ENCODE results near the gene TFEB.

Gene TFEB

DNA sequence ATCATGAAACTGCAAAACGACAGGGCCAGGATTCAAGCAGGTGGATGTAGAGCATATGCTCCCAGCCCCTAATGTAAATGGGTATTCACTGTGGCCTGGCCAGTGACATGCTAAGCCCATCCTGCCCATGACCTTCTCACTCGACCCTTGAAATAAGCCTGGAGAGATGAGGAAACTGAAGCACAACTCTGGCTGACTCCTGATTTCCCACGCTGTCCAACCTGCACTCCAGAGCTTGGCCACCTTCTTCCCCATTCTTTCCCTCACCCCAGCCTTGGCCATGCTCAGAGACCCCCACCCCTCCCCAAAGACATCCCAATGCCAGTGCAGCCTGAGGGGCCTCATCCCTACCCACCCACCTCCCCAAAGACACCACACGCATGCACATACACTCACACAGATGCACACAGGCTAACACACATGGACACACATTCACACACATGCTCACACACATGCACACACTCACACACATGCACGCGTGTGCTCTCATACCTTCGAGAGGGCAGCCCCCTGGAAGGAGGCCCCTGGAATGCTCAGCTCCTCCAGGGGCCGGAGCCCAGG is 12.4 kb downstream of the TFEB start:
- no peak for DNase-seq (ENCODE audit: low spot score)

DNA sequence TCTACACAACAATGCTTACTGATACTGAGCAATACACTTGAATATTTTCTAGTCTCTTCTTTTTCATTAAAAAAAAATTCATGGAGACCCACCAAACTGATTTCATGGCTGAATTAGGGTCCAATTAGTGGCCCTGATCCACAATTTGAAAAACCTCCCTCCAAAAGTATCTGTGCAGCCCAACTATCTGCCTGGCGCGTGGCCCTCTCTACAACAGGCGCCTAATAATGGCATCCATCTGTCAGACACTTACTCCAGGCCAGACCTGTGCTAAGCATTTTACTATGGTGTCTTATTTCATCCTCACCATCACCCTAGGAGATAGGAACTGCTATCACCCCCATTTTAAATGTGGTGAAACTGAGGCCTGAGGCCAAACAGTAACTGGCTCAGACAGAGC is 14.0 kb downstream of the TFEB start:
- DNase-seq (ENCODE audit: low spot score): no peak

DNA sequence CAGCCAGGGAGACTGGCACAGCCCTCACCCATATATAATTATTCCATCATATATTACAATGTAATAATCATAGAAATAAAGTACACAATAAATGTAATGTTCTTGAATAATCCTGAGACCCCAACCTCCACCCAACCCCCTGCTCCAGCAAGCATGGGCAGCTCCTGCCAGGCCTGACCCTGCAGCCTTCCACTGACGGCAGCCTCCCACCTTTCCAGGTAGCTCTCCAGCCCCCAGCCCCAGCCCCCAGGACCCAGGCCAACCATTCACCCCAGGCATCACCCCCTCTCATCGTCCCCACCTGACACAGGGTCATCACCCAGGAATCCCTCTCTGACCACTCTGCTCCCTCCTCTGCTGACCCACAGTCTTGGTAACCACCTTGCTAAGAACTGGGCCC is 14.6 kb downstream of the TFEB start:
- no peak for DNase-seq (ENCODE audit: low spot score)

DNA sequence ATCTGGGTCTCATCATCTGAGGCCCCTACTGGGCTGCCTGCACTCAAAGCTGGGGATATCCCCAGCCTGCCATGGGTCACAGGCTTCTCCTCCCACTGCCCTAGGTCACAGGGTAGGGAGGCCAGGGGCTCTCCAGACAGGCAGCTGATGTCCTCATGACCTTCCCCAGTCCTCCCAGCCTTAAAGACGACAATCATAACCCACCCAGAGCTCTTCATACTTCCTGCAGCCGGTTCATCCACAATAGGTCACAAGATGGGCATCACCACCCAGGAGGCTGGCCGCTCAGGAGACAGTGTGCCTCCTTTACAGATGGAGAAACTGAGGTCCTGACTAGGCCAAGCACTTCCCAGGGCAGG is 15.2 kb downstream of the TFEB start:
- no peak for DNase-seq (ENCODE audit: low spot score)

DNA sequence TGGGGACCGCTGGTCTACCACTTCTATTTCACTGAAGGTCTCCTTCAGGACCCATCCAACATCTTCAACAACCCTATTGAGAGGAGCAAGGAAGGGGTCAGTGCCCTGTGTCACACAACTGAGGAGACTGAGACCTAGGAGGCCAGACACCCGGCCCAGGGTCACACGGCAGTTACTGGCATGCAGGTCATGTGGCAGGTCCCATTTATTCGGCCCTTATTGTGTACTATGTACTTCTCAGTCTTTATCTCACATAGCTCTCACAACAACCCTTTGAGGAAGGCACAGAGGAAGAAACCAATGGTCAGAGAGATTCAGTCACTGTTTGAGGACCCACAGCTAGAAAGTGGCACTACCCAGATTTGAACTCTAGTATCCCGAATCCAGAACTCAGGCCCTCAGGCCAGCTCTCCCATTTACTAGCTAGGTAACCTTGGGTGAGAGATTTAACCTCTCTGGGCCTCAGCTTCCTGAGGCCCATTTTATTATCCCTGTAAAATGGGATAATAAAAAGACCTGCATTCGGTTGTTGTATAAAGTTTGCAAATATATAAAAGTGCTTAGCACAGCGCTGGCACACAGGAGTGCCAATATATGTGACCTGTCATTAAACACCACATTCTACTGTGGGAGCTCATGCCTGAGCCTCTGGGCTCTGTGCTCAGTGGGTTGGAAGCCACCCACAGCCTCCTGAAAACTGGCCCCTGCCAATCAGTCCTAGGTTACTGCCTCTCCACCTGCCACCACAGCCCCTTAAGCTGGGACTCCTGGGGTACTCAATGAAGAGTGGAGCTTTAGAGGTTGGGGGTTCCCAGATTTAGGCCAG is 15.8 kb downstream of the TFEB start:
- DNase-seq (ENCODE audit: low spot score): no peak

DNA sequence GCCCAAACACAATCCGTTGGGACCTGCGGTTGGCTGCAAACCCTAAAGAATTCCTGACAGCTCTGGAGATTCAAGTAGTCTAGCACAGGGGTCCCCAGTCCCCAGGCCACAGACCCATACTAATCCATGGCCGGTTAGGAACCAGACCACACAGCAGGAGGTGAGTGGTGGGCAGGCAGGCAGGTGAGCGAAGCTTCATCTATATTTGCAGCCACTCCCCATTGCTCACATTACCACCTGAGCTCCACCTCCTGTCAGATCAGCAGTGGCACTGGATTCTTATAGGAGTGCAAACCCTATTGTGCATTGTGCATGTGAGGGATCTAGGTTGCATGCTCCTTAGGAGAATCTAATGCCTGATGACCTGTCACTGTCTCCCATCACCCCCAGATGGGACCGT is 16.6 kb downstream of the TFEB start:
- DNase-seq (ENCODE audit: low spot score): no peak

DNA sequence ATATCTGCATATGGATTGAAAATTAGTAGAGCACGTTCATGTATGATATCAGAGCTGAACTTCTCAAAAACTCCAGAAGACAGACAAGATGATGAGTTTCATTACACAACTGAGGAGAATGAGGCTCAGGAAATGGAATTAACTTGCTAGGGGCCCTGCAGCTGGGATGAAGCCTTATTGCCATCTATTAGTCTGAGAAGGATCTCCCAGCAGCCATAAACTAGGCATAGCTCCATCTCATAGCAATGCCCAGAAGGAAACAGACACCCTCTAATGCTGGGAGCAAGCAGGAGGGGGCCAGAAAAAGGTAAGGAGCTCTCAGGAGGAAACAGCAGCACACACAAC is 18.0 kb downstream of the TFEB start:
- DNase-seq (ENCODE audit: low spot score): no peak

DNA sequence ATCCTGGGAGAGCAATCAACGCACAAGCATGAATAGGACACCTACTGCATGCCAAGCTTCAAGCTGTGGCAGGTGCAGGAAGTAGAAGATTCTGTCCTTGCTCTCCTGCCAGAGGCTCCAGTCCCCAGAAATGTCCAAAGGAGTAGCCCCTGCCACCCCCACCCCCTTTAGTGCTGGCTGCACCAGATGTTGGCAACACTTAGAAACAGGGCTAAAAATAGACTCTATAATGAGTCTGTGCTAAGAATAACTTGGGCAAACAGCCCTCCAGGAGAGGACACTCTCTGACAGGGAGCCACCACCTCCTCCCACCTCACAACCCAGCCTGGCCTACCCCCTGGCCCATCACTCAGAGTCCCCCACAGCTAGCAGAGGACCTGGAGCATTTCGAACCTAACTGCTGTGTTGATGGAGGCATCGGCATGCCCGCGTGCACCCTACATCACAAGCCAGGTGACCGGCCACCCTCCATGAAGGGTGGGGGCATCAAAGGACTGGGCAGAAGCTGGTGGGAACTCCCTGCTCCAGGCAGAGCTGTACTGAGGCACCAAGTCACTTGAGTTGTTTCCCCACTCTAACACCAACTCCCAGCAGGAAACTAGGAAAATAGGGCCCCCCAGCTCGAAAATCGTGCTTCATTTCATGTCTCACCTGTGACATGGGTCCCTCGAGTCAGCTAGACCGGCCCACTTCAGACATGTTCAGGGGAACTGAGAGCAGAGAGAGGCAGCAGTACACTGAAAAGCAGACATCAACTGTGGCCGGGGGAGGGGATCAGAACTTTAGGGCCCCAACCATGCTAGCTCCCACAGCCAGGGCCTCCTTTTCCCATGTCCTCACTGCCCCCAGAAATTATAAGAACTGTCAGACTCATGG is 18.7 kb downstream of the TFEB start:
- no peak for DNase-seq (ENCODE audit: low spot score)

DNA sequence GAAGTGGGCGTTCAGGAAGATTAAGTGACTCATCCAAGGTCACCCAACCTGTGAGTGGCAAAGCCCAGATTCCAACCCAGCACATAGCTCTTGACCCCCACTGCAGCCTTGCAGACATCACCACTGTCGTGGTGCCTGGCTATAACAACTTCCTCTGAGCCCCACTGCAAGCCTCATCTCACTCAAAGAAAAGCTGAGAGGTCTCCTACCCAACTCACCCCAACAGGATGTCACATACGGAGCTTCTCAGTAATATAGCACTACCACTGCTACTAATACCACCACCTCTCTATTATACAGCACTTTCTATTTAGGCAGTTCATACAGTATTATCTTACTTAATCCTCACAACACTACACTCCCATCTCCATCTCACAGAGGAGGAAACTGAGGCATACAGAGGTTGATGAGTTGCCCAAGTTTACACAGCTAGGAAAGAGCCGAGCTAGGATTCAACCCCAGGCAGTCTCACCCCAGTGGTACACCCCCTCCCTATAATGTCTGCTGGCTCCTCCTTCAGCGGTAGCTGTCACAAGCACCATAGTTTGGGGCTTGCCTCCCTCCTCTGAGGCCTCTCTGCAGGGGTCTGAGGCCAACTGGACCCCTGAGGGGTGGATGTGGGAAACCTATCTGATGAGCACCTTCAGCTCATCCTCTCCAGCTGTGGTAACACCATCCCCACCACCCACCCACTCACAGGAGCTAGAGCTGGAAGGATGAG is 19.5 kb downstream of the TFEB start:
- no peak for DNase-seq (ENCODE audit: low spot score)

DNA sequence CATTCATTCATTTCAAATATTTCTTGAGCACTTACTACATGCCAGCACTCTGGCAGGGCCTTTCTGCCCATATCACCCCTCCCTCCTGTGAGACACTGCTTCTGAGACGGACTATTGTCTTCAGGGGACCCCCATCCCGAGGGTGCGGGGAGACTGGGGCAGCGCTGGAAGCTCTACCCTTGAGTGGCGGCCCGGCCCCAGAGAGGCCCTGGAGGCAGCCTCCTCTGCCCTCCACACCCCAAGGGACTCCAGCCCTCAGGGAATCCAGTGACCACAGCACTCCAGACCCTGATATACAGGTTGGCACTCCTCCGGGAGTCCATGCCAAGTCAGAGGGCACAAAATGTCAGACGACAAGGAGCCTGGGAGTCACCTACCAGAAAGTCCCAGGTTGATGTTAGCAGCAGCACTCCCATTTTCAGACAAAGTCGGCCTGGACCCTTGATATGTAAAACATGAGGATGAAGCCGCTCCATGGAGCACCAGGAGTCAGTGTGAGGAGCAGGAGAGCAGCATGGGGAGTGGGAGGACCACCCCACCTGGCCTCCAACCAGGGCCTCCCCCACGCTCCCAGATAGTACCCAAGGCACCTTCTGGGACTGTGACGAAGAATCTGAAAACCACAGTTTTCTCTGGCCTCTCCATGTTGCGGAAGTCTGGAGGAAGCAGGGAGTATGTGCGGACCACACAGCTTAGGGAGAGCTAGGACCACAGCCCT is 20.7 kb downstream of the TFEB start:
- DNase-seq (ENCODE audit: low spot score): no peak

DNA sequence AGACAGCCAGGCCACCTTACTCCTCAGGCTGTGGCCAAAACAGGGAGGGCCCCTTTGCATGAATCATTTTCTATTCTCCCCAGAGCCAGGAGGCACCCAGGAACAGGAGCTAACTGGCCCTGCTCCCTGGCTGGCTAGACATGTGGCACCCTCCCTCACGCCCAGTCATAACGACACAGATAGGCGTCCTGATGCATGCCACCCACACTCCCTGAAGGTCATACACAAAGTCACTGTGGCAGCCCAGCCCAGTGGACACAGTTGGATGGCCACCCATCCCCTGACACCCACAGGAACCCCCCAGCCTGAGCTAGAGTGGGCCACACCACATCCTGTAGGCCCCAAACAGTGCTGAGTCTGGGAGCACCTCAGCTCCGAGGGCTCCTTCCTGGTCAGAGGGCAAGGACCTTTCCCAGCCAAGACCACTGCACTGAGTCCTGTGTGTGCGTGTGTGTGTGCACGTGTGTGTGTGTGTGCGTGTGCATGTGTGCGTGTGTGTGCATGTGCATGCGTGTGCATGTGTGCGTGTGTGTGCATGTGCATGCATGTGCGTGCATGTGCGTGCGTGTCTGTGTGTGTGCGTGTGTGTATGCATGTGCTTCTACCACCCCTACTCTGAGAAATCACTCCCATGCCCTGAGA is 21.6 kb downstream of the TFEB start:
- DNase-seq (ENCODE audit: low spot score): no peak

DNA sequence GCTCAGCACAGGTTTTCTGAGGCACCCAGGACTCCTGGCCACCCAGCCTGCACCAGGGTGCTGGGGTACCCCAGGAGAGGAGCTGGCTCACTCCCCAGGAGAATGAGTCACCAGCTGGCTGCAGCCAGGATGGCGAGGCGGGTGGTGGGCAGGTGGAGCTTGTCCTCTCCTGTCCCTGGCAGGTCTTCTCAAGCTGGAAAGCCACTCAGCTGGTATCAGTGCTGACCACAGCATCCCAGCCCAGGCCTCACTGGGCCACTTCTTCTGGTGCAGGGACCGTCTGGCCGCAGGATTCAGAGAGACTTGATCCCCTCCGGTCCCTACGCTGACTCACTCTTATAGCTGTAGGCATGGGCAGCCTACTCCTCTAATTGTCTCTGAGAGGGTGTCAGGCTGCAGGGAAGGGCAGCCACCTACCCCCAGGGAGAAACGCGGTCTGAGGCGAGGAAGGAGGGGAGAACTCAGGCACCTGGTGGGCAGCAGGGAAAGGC is 22.2 kb downstream of the TFEB start:
- DNase-seq (ENCODE audit: low spot score): no peak

DNA sequence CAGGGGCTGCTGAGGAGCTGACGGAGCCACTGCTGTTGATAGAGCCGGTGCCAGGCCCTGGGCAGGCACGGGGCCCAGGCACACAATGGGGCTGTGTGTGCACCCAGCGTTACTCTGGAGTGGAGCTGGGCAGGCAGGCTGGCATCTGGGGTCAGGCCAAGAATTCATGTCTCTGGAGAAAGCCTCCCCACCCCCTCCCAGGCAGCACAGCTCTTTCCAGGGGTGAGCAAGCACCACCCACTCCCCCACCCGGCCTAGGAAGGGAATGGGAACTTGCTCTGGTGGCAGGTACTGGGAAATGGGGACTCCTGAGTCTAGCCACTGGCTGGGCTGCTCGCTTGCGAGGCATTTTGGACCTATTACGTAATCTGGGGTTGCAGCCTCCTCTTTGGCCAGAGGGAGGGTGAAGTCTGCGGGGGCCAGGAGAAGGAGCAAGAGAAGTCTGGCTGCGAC is 22.7 kb downstream of the TFEB start:
- DNase-seq (ENCODE audit: low spot score): no peak

DNA sequence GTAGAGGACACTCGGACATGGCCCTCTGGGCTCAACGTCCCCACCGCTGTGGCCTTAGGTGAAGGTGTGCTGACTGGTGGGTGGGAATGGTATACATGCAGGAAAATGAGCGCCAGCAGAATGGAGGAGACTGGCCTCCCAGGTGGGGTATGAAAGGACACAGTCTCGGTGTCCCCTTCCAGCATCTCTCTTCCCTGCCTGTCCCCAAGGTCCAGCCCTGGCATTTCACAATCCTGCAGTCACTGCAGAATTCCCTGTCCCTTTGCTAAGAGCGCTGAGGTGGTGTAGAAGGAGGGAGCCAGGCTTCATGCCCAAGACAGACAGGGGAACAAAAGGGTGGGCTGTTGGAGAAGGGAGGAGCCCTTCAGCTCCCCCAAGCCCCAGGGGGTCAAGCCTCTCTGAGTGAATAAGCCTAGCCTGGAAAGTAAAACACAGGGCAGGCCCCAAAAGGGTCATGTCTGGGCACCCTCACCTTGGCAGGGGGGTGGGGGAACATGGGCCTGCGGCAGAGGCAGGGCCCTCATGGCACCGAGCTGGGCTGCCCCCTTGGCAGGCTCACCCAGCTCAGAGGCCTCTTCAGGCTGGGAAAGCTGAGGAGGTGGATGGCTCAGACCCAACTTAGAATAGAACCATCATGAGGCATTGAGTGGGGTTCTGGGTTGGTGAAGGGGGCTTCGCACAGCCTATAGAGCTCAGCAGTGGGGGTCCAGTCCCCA is 23.9 kb downstream of the TFEB start:
- no peak for DNase-seq (ENCODE audit: low spot score)

DNA sequence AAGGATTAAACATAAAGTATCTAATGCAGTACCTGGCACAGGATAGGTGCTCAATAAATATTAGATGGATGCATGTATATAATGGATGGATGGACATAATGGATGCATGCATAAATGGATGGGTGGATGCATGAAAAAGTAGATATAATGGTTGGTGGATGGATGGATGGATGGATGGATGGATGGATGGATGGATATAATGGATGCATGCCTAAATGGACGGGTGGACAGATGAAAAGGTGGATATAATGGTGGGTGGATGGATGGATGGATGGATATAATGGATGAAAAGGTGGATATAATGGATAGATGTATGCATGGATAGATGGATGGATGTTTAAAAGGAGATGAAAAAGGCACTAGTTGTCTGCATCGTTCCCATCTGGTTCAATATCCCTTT is 26.0 kb downstream of the TFEB start:
- DNase-seq (ENCODE audit: low spot score): no peak

DNA sequence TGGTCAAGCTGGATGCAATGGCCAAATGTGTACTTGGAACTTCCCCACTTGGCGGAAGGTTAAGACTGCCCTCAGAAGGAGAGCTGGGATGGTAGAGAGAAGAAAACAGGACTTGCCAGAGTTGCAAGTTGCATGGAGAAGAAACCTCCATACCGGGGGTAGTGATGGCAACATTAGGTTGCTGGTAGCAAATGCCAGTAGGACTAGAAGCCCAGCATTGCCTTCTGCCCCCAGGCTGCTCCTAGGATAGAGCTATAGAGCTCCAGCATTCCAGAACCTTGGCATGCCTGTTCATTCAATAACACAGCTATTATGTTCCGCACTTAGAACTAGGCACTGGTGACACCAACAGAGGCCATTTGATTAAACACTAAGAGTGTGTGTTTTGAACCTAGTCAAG is 26.6 kb downstream of the TFEB start:
- DNase-seq (ENCODE audit: low spot score): no peak

DNA sequence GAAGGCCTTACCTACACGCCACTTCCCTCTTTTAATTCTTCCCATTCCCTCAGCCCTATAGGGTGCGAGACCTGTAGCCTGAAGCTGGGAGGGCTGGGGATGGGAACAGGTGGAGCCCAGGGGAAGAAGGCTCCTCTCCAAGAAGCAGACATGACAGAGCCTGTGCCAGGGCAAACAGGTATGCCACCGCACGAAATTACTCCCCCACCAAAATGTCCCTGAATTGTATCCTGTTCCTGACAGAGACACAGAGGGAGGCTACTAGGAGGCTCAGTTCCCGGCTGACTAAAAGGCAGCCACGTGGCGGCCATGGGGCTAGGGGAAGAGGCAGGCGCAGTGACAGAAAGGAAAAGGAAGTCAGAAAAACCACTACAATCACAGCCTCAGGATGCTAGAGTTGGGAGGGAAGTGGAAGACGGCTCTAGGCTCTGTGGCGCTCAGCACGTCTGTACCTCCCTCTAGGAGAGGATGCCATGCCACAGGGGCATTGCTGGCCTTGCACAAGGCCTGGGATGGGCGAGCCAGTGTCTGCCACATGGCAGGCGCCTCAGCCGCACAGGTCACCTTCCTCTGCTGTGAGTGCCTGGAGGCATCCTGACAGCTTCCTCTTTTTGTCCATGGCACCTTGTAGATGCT is 27.7 kb downstream of the TFEB start:
- DNase-seq (ENCODE audit: low spot score): no peak

DNA sequence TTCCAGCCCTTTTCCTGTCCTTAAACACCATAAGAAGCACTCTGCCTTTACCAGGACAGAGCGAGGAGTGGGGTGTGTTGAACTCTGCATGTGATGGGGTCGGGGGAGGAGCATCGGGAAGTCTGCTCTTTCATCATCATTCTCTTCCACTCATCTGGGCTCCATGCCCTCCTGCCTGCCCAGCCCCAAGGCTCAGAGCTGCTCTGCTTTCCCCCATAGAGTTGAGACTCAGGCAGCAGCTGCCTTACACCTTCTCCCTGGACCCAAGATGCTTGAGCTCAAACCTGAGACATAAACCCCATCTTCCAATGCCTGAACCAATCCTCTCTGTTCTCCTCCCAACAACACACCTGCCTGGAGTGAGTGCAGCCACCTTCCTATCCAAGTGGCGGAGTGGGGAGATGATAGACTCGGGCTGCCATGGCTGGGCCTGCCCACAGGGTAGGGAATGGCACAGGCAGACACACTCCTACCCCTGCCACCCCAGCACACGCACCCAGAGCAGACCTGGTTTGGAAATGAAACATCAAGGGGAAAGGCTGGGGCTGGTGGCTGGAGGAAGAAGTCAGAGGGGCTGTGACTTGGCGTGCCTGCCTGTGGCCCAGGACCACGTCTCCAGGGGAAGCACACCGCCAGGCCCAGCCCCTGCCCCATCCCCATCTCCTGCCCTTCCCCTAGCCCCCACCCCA is 28.4 kb downstream of the TFEB start:
- no peak for DNase-seq (ENCODE audit: low spot score)

Data from HuH-7 (cell line).